GM12878 (cell line): Measurements from ENCODE around the gene MRPL55. TPM values are rescaled to one million over a fixed set of nuclear protein-coding genes. Genes with fewer than 3 reads are reported as not detected.

Experiments used
- ATAC-seq: fragments of 200-7000 bp; cut with Tn5 transposase; 3 replicates; pipeline ENCODE4 v1.9.1; 2020; ENCODE audit warnings: mild to moderate bottlenecking, moderate library complexity
- BruUV-seq: library from RNA; stranded (reverse); fragments of 400-500 nt; replicated peaks from 2 replicates; lab custom pipeline; 2021; lab: Mats Ljungman, UMichigan
- CTCF ChIA-PET: fragments of 300-600 bp; sonication (Branson Sonifier 250); formaldehyde crosslinking; extraction: SDS; loops from one replicate; lab custom pipeline; 2021; ENCODE audit warnings: inconsistent platforms; lab: Yijun Ruan, JAX
- POLR2A ChIA-PET: fragments of 350-600 bp; formaldehyde crosslinking; extraction: SDS; loops from one replicate; lab custom pipeline; 2021; ENCODE audit warnings: inconsistent platforms; lab: Charles Lee
- RAD21 ChIA-PET: fragments of 300-600 bp; sonication (Branson Sonifier 250); formaldehyde crosslinking; loops from one replicate; lab custom pipeline; 2023; ENCODE audit warnings: antibody characterized with exemption; ENCODE audit not compliant: unreplicated experiment; lab: Charles Lee
- SMC1A ChIA-PET: fragments of 300-600 bp; sonication (Branson Sonifier 250); formaldehyde crosslinking; loops from one replicate; lab custom pipeline; 2023; ENCODE audit not compliant: unreplicated experiment, uncharacterized antibody; lab: Charles Lee
- DNase-seq: peaks from one replicate; pipeline ENCODE4 v3.0.0-alpha.2; 2011; ENCODE audit warnings: low read depth, low spot score
- FAIRE-seq: peaks from 3 replicates; lab custom pipeline; 2011; peaks lifted over from hg19 to GRCh38; lab: Jason Lieb, UNC
- H2AFZ ChIP-seq: 2 replicates; pipeline ENCODE4 v1.6.0; 2011; ENCODE audit warnings: low read depth, low read length, control low read depth; ENCODE audit not compliant: control insufficient read depth
- H3K27ac ChIP-seq: 2 replicates; pipeline ENCODE4 v1.5.1; 2011; ENCODE audit warnings: control low read depth; ENCODE audit not compliant: control insufficient read depth, insufficient read depth
- H3K27me3 ChIP-seq, 2 experiments: replicated peaks in 1 of 2; 2 replicates each; pipeline versions ENCODE4 v1.6.0 to v1.6.1; 2011; ENCODE audit warnings: low read length in 1 of 2; ENCODE audit not compliant: control insufficient read depth in 2 of 2, insufficient read depth in 2 of 2
- H3K36me3 ChIP-seq, 2 experiments: 2 replicates each; pipeline ENCODE4 v1.5.1; 2011; ENCODE audit warnings: low read length in 1 of 2; ENCODE audit not compliant: control insufficient read depth in 2 of 2, insufficient read depth in 2 of 2
- H3K4me1 ChIP-seq: 2 replicates; pipeline ENCODE4 v1.6.1; 2011; ENCODE audit warnings: mild to moderate bottlenecking, low read length, moderate library complexity, mixed read lengths; ENCODE audit not compliant: control insufficient read depth, insufficient read depth
- H3K4me2 ChIP-seq: 2 replicates; pipeline ENCODE4 v1.6.0; 2011; ENCODE audit warnings: control low read depth; ENCODE audit not compliant: control insufficient read depth, insufficient read depth
- H3K4me3 ChIP-seq: fragments of 200-600 bp; sonication (generic); 2 replicates; pipeline ENCODE4 v1.5.1; 2016
- H3K79me2 ChIP-seq: 2 replicates; pipeline ENCODE4 v1.6.0; 2011; ENCODE audit warnings: low read length; ENCODE audit not compliant: control insufficient read depth, insufficient read depth
- H3K9ac ChIP-seq: 2 replicates; pipeline ENCODE4 v1.8.0; 2011; ENCODE audit warnings: low read length, control low read depth, mixed read lengths; ENCODE audit not compliant: control insufficient read depth, insufficient read depth
- H3K9me3 ChIP-seq: replicated peaks from 3 replicates; pipeline ENCODE4 v1.5.1; 2011; ENCODE audit warnings: mild to moderate bottlenecking, low read length; ENCODE audit not compliant: control insufficient read depth, insufficient read depth
- H4K20me1 ChIP-seq: 2 replicates; pipeline ENCODE4 v1.6.0; 2011; ENCODE audit not compliant: control insufficient read depth, insufficient read depth
- BACH1 ChIP-seq: fragments of 450-650 bp; IDR thresholded peaks from 2 replicates; pipeline ENCODE4 v1.6.1; 2017; ENCODE audit warnings: mild to moderate bottlenecking, borderline replicate concordance
- EGR1 ChIP-seq, 2 experiments: IDR thresholded peaks; 1 replicate in 1 of 2; 2 replicates in 1 of 2; pipeline ENCODE4 v1.6.1; 2011 to 2012; ENCODE audit warnings: low read depth in 2 of 2, low read length in 2 of 2, borderline replicate concordance in 1 of 2, mild to moderate bottlenecking in 1 of 2, moderate library complexity in 1 of 2
- ESRRA ChIP-seq: IDR thresholded peaks from 2 replicates; pipeline ENCODE4 v1.6.1; 2012; ENCODE audit warnings: mild to moderate bottlenecking, low read length, improper control_type of control experiment
- GABPA ChIP-seq: IDR thresholded peaks from 2 replicates; pipeline ENCODE4 v1.6.1; 2014; ENCODE audit warnings: antibody characterized with exemption, low read depth, mild to moderate bottlenecking, inconsistent platforms
- MEF2B ChIP-seq: fragments of 450-650 bp; IDR thresholded peaks from 2 replicates; pipeline ENCODE4 v1.6.1; 2018; ENCODE audit warnings: mild to moderate bottlenecking, moderate library complexity; ENCODE audit not compliant: partially characterized antibody, poor library complexity, severe bottlenecking
- MLLT1 ChIP-seq: fragments of 450-650 bp; IDR thresholded peaks from 2 replicates; pipeline ENCODE4 v1.6.1; 2016; ENCODE audit warnings: mild to moderate bottlenecking
- MTA2 ChIP-seq: fragments of 450-650 bp; IDR thresholded peaks from 2 replicates; pipeline ENCODE4 v1.6.1; 2016; ENCODE audit warnings: low read depth, mild to moderate bottlenecking, moderate library complexity
- PML ChIP-seq: IDR thresholded peaks from 2 replicates; pipeline ENCODE4 v1.6.1; 2012; ENCODE audit warnings: low read length, inconsistent platforms
- POLR2AphosphoS2 ChIP-seq: IDR thresholded peaks from 2 replicates; pipeline ENCODE4 v1.6.1; 2011; ENCODE audit warnings: low read depth, mild to moderate bottlenecking, low read length, improper control_type of control experiment, moderate library complexity
- RELA ChIP-seq: fragments of 450-650 bp; IDR thresholded peaks from 2 replicates; pipeline ENCODE4 v1.8.0; 2014; ENCODE audit warnings: borderline replicate concordance; ENCODE audit not compliant: partially characterized antibody
- SMARCA5 ChIP-seq: fragments of 450-650 bp; IDR thresholded peaks from 2 replicates; pipeline ENCODE4 v1.6.1; 2017; ENCODE audit warnings: mild to moderate bottlenecking
- STAT3 ChIP-seq: IDR thresholded peaks from 2 replicates; pipeline ENCODE4 v1.6.1; 2011; ENCODE audit warnings: low read depth, low read length, improper control_type of control experiment
- YY1 ChIP-seq: IDR thresholded peaks from 2 replicates; pipeline ENCODE4 v1.6.1; 2011; ENCODE audit warnings: low read depth, mild to moderate bottlenecking, low read length
- WGBS: methylation state at CpG from one replicate; pipeline ENCODE4 v1.1.6; 2016; ENCODE audit warnings: low lambda C conversion rate; ENCODE audit not compliant: insufficient replicate concordance, insufficient coverage; ENCODE audit errors: missing lambda C conversion rate; 5-methylcytosine and 5-hydroxymethylcytosine counted together
- in situ Hi-C: fragments of 300-500 bp; cut with MboI; formaldehyde crosslinking; loops from 9 replicates; pipeline ENCODE4 v1.14.3; 2018; ENCODE audit warnings: mixed read lengths
- intact Hi-C: fragments of 100-400 bp; cut with micrococcal nuclease; formaldehyde crosslinking; loops from one replicate; pipeline ENCODE4 v1.14.2; 2022; ENCODE audit not compliant: unreplicated experiment
- polyA plus RNA-seq, 11 experiments: library from polyadenylated mRNA; depleted of rRNA in 4 of 11; unstranded in 6 of 11; stranded (reverse) in 5 of 11; fragments of >200 nt; fragmentation: Nextera tagmentation in 4 of 11; fragmentation: Illumina TruSeq in 1 of 11; extraction: Ambion mirVana in 4 of 11; extraction: Trizol in 1 of 11; gene quantifications; 1 replicate in 1 of 11; 2 replicates in 10 of 11; pipeline versions ENCODE4 v1.2.1 to v1.2.3, GENCODE V29; 2011 to 2016; ENCODE audit warnings: inconsistent platforms in 2 of 11, missing spikeins in 2 of 11, low read depth in 1 of 11
- total RNA-seq, 4 experiments: library from RNA; depleted of rRNA in 3 of 4; stranded (reverse); fragments of >200 nt in 3 of 4; fragmentation: Illumina TruSeq in 1 of 4; extraction: Trizol in 1 of 4; gene quantifications; 2 replicates each; pipeline versions ENCODE4 v1.2.1 to v1.2.3, GENCODE V29; 2013 to 2021
- TF ChIP-seq, protein P1 (sequence below): fragments of 450-650 bp; IDR thresholded peaks from 2 replicates; pipeline ENCODE4 v1.6.1; 2017; ENCODE audit warnings: low read depth, mild to moderate bottlenecking, moderate library complexity
- TF ChIP-seq, protein P2 (sequence below): fragments of 450-650 bp; IDR thresholded peaks from 2 replicates; pipeline ENCODE4 v1.6.1; 2016; ENCODE audit warnings: mild to moderate bottlenecking, moderate library complexity, borderline replicate concordance

Gene MRPL55
- total and polyA plus RNA-seq, 10 of the 15 experiments (the other 5 are each of a cell fraction or from before 2014, with no cell fraction given), result 15.1 to 143 (median 55.8) TPM

DNA sequence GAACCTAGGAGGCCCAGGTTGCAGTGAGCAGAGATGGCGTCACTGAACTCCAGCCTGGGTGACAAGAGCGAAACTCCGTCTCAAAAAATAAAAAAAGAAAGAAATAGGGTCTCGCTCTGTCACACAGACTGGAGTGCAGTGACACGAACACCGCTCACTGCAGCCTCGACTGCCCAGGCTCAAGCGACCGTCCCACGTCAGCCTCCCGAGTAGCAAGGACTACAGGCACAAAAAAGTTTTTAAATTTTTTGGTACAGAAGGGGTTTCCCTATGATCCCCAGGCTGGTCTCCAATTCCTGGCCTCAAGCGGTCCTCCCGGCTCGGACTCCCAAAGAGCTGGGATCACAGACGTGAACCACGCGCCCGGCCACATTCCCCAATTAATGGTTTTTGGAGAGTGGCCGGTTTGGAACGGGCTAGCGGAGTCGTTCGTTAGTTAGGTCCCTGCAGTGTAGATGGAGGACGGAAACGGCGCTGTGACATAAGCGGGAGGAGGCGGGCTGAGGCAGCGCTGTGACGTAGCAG is 30.4 kb upstream of the MRPL55 start:
- ChIA-PET SMC1A (interaction anchor here (1.0 to 2.4 kb wide), 4 partner anchors 9 to 27 kb away, joined by 3 to 9 read pairs (median 3); partner anchors contain the start of gene IBA57), CTCF (interaction anchor here (1.5 to 6.1 kb wide), 3 partner anchors 10 to 27 kb away, joined by 3 to 54 read pairs (median 12); partner anchors contain the start of gene IBA57), POLR2A (interaction anchor here (1.0 to 5.6 kb wide), 2 partner anchors 26 to 57 kb away, joined by 4 to 43 read pairs; partner anchors contain the start of genes ARF1 and IBA57), RAD21 (interaction anchor here (0.9 to 1.4 kb wide), 2 partner anchors 26 to 27 kb away, joined by 3 to 8 read pairs; partner anchors contain the start of gene IBA57)
- peaks cover 1 to 8% of the 10 kb centered on the region in 2 experiments; a peak in 2 of 4 replicates for H3K36me3 ChIP-seq
- H3K27me3 ChIP-seq, result no peaks in the 10 kb centered on the region
- H3K4me3 ChIP-seq, result peak overlapping the region; percentile 88
- H2AFZ ChIP-seq, result peak overlapping the region; percentile 92
- 22% methylated on average over 30 of the region's 30 CpGs for WGBS
- peak overlapping the region; percentile 86 for H3K9ac ChIP-seq
- peak overlapping the region; percentile 93 for H3K27ac ChIP-seq
- peaks cover 44% of the 10 kb centered on the region for H3K79me2 ChIP-seq
- intact Hi-C loops (no loop called here), in situ Hi-C loops (loop anchor here (5.0 kb wide), 1 partner anchor 33 kb away; no protein-coding TSS in a partner anchor)
- FAIRE-seq (peak; percentile 100), DNase-seq (no peak), ATAC-seq (no peak)
- peak overlapping the region; percentile 74 for H3K4me2 ChIP-seq
- H4K20me1 ChIP-seq, result 0 out of 2 replicates have a peak, but pooled peaks cover 3% of the 10 kb centered on the region
- H3K9me3 ChIP-seq, result no peaks in the 10 kb centered on the region
- BruUV-seq, result no TSS peak
- peaks cover 17% of the 10 kb centered on the region for H3K4me1 ChIP-seq
- peak; percentile 41 for TF ChIP-seq RELA
- no peak for TF ChIP-seq STAT3
- peak; percentile 72 for TF ChIP-seq GABPA
- TF ChIP-seq YY1, result peak; percentile 54
- TF ChIP-seq BACH1, result no peak
- peak in 1 of 2 experiments; percentile 44; a peak in 1 of 3 replicates for TF ChIP-seq EGR1 (IDR thresholded peaks at IDR 0.05; ENCODE audit: borderline replicate concordance in 1 of 2, low read depth in 2 of 2, low read length in 2 of 2)
- peak; percentile 52; the same call in 1 of the 2 replicates for TF ChIP-seq MTA2
- TF ChIP-seq ESRRA, result no peak
- peak; percentile 5 for TF ChIP-seq MEF2B
- TF ChIP-seq PML, result 0 out of 2 replicates have a peak, but pooled peaks have one; percentile 40
- TF ChIP-seq, protein P1, sequence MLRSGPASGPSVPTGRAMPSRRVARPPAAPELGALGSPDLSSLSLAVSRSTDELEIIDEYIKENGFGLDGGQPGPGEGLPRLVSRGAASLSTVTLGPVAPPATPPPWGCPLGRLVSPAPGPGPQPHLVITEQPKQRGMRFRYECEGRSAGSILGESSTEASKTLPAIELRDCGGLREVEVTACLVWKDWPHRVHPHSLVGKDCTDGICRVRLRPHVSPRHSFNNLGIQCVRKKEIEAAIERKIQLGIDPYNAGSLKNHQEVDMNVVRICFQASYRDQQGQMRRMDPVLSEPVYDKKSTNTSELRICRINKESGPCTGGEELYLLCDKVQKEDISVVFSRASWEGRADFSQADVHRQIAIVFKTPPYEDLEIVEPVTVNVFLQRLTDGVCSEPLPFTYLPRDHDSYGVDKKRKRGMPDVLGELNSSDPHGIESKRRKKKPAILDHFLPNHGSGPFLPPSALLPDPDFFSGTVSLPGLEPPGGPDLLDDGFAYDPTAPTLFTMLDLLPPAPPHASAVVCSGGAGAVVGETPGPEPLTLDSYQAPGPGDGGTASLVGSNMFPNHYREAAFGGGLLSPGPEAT, result 0 out of 2 replicates have a peak, but pooled peaks have one; percentile 42
- peak; percentile 62; the same call in 1 of the 2 replicates for TF ChIP-seq MLLT1
- TF ChIP-seq, protein P2, sequence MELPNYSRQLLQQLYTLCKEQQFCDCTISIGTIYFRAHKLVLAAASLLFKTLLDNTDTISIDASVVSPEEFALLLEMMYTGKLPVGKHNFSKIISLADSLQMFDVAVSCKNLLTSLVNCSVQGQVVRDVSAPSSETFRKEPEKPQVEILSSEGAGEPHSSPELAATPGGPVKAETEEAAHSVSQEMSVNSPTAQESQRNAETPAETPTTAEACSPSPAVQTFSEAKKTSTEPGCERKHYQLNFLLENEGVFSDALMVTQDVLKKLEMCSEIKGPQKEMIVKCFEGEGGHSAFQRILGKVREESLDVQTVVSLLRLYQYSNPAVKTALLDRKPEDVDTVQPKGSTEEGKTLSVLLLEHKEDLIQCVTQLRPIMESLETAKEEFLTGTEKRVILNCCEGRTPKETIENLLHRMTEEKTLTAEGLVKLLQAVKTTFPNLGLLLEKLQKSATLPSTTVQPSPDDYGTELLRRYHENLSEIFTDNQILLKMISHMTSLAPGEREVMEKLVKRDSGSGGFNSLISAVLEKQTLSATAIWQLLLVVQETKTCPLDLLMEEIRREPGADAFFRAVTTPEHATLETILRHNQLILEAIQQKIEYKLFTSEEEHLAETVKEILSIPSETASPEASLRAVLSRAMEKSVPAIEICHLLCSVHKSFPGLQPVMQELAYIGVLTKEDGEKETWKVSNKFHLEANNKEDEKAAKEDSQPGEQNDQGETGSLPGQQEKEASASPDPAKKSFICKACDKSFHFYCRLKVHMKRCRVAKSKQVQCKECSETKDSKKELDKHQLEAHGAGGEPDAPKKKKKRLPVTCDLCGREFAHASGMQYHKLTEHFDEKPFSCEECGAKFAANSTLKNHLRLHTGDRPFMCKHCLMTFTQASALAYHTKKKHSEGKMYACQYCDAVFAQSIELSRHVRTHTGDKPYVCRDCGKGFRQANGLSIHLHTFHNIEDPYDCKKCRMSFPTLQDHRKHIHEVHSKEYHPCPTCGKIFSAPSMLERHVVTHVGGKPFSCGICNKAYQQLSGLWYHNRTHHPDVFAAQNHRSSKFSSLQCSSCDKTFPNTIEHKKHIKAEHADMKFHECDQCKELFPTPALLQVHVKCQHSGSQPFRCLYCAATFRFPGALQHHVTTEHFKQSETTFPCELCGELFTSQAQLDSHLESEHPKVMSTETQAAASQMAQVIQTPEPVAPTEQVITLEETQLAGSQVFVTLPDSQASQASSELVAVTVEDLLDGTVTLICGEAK, result peak; percentile 70; the same call in 1 of the 2 replicates
- TF ChIP-seq SMARCA5, result peak; percentile 52; the same call in 1 of the 2 replicates
- TF ChIP-seq POLR2AphosphoS2, result 0 out of 2 replicates have a peak, but pooled peaks have one; percentile 46
